HG03064 (cell line): Measurements from ENCODE around the gene FBXO9.
"Not testable (repeated sequence)": the region's sequence is repeated elsewhere in the genome, so short reads cannot be mapped to it uniquely, and the experiment has no call there.

ENCODE experiments used
- ATAC-seq: cut with Tn5 transposase; IDR thresholded peaks from one replicate; pipeline ENCODE4 v1.9.1; 2021; ENCODE audit warnings: low read depth; ENCODE audit not compliant: unreplicated experiment

The FBXO9 gene

GRCh38 chr6:53045891-53046673 is 19.1 kb upstream of the FBXO9 start:
- ATAC-seq = no peak

GRCh38 chr6:53048431-53049195 is 16.6 kb upstream of the FBXO9 start:
- ATAC-seq = peak; percentile 97

DNA sequence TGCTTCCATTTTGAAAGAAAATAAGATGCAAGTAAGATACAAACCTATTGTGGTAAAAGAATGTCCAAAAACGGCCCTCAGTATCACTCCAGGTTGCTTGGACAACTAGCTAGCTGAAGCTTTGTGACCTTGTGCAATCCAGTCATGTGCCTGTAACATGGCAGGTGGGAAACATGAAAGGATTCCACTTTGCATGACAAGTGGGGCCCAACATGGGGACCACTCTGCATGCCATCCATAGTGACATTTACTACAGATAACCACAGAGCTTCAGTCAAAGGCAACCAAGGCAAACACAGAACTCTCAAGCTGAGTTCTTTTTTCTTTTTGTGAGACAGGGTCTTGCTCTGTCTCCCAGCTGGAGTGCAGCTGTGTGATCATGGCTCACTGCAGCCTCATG is 15.8 kb upstream of the FBXO9 start:
- no peak for ATAC-seq

DNA sequence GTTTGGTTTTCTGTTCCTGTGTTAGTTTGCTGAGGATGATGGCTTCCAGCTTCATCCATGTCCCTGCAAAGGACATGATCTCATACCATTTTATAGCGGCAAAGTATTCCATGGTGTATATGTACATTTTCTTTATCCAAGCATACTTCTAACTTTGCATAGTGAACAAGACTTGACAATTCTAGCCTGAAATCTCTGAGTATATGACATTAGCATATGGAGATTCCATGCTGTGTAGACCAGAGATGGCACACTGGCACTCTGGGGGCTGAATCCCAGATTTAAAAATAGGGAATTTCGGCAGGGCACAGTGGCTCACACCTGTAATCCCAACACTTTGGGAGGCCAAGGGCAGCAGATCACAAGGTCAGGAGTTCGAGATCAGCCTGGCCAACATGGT is 13.1 kb upstream of the FBXO9 start:
- not testable (repeated sequence) for ATAC-seq

- ATAC-seq = no peak
Observed at GRCh38 chr6:53054532-53054931, 10.7 kb upstream of the FBXO9 start.

DNA sequence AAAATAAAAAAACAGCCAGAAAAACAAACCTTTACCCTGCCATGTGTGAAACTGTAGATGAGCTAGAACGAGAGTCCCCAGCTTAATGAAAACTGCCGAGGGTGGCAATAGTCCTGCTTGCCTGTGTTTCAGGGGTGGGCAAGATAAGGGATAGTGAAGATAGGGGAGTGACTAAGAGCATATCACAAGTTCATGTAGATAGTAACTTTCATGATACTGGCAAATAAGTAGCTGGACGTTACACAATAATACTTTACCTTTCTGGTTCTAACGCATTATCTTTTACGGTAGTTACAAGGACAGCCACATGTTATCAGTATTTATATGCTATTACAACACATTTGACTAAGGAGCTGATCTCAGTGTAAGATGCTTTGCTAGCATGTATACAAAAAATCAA is 9.3 kb upstream of the FBXO9 start:
- ATAC-seq = no peak

- no peak for ATAC-seq
Observed at GRCh38 chr6:53056273-53056672, 8.9 kb upstream of the FBXO9 start.

DNA sequence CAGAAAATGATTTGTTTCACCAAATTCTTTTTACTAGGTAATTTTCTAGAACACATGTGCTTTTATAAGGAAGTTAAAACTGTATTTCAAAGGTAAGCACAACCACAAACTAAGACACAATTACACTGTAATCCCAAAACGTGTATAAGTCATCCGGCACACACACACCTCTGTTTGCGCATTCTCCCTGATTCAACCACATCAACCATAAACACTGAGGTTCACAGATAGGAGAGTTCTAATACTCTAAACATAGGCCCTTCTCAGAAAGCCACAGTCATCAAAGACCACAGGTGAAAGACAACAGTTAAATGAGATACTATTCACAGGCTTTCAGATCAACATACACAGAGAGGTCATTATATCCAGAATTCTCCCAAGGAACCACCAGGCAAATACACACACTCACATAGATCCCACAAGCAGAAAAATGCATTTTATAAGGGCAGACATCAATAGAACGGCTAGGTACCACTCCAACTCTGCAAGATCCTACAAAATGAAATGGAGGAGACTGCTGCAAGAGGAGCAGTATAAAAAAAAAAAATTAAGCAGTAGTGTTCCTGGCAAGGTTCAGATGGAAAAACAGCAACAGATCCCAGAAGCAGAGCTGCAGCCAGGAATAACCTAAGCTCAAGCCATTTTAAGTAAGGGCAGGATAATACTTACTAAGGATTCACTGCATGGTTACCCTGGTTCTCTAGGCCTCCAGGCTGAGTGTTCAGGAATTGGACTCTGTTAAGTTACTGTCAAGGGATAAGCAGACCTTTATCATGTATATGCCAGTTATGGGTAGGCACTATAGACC is 6.6 kb upstream of the FBXO9 start:
- ATAC-seq = no peak

DNA sequence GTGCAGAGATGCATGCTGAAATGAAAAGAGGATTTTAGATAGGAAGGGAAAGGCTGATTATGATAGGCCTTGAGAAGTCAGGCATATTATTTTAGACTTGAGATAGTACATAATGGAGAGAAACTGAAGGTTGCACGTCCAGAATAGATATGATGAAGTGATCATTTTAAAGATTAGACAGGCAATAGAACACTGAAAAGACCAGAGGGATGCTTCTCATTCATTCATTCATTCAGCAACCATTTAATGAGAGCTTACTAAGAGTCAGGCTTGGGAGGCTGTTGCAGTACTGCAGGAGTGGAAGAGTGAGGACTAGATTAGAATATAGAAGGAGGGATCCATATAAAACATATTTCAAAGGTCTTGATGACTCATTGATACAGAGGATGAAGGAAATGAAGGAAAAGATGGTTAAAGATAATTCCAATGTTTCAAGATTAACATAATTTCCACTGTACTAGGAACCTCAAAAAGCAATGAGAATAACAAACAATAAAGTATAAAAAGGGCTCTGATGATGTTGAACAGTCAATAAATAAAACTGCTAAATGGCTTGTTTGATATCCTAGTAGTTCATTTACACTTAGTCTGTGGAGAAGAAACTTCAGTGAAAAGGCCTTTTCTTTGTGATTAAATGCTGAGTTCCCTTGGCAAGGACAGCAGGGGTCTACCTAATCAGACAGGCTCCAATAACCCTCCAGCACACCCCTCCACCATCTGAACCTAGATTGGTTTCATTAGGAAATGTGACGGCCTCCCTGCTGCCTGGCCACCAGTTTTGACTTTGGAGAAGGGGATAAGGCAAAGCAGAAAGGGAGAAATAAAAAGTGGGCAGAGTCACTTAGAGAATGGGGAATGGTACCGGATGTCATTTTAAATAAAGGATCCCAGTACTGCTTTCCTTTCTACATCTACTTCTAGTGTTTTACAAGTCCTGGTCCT is 5.3 kb upstream of the FBXO9 start:
- ATAC-seq = no peak

DNA sequence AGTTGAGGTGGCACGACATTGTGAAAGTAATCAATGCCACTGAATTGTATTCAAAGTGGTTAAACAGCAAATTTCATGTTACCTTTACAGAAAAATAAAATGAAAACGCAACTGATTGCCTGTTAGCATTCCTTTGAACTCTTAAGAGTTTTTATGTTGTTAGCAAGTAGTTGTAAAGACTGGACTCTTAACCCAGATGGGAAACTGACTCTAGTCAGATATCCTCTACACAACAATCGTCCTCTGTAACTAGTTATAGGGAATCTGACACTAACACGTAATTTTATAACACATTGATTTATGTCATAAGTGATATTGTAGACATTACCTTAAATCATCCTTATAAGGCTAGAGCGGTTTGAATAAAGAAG is 3.0 kb upstream of the FBXO9 start:
- ATAC-seq = no peak

GRCh38 chr6:53064255-53064654 is 949 bp upstream of the FBXO9 start:
- ATAC-seq = not testable (repeated sequence)

GRCh38 chr6:53064726-53065265 is 408 bp upstream of the FBXO9 start:
- ATAC-seq = peak; percentile 72

- no peak for ATAC-seq
Observed at GRCh38 chr6:53066077-53066417, 843 bp downstream of the FBXO9 start.

DNA sequence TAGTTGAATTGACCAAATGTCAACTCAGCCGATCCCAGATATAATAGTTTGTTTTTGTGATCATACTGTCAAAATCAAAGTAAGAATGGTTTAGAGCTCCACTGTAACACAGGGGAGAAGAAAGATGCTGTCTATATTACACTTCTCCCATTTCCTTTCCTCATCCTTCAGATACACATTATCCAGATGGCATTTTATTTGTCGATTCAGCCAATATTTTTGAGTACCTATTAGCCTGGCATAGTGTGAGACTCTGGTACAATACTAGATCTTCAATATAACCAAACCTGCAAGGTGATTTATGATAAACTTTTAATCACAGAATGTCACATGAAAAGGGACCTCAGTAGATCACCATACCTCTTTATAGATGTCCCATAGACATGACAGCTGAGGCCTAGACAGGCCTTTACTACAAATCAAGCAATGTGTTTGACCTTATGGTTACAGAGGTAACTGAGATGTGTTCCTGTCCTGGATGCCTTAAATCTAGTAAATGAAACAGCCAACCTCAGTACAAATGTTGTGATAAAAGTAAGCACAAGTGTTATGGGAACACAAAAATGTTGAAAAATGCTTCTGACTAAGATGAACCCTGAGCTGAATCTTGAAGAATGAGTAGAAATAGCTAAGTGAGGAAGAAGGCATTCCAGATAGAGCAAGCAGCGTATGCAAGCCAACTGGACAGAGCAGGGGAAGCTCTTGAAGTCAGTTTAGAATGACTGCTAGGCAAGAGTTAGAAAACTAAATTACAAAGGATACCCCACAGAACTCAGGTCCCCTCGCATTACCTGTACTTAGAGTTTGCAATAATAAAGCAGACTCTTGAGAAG is 1.9 kb downstream of the FBXO9 start:
- ATAC-seq = no peak

DNA sequence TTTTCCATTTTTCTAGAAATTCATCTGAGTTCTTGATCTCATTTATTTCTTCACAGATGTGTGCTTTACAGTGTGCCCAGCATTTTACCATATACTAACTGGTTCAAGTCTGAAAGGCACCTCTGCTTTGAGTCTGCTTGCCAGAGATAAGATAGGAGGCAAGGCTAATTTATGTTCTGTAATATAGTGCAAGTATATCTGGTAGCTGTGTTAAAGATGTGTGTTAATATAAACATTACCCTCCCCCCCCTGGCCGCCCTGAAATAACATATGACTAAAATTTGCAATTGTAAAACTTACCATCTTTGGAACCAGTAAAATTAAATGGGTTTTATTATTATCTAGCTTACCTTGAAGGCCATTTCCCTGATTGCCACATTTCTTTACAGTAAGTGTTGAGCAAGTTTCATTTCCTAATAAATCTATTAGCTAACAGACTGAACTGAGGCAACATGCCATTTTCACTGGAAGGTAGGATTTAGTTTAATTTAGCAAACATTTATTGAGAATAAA is 2.7 kb downstream of the FBXO9 start:
- no peak for ATAC-seq

DNA sequence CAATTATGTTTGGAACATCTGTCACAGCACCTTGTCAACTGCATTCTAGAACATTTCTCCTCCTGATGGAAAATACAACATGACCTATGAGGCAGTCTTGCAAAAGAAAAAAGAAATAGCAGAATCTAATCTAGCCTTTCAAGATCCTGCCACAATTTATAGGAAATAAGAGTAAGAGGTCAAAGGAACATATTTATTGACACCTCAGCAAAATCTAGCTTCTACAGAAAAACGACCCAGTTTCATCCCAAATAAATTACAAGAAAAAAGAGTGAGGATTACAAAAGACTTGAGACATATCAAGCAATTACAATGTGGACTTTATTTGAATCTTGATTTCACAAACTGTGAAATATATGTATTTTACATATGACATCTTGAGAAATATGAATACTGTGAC is 4.2 kb downstream of the FBXO9 start:
- ATAC-seq = no peak

GRCh38 chr6:53070806-53071205 is 5.6 kb downstream of the FBXO9 start:
- ATAC-seq = peak; percentile 65

DNA sequence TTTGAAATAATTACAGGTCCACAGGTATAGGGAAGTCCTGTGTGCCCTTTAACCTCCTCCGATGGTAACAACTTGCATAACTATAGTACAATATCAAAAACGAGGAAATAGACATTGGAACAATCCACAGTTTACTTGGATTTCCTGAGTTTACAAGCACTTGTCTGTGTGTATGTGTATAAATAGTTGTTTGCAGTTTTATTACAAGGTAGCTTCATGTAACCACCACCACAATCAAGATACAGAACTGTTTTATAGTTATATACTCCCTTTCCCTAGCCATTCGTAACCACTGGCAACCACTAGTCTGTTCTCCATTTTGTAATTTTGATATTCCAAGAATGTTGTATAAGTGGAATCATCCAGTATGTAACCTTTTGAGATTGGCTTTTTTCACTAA is 9.1 kb downstream of the FBXO9 start:
- no peak for ATAC-seq

DNA sequence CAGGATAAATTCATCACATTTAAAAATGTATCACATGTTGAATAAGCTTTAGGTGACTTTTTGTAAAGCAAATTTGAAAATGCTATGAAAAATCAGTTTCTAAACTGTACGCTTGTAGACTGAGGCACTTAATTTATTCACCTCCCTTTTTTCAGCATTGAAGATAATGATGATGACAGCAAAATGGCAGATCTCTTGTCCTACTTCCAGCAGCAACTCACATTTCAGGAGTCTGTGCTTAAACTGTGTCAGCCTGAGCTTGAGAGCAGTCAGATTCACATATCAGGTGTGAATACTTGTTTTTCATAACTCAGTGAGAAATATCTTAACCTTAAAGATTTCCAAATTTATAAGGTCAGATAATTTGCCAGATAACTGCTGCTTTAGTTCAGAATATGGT is 15.6 kb downstream of the FBXO9 start:
- ATAC-seq = no peak
